Activated naive CD4-positive, alpha-beta T cell treated with anti-CD3 and anti-CD28 coated beads, Interleukin-2, amount 10 ng/mL, durations not matched to agents 5 hours and 36 hours (primary cell): ENCODE measurements around the gene WNK4. TPM values are rescaled to one million over a fixed set of nuclear protein-coding genes. Genes with fewer than 3 reads are reported as not detected.

Experiments
- microRNA-seq: library from miRNA; unstranded; fragments of <30 nt; microRNA quantifications from one replicate; pipeline ENCODE4 v1.2.0, GENCODE V29; 2022; ENCODE audit warnings: borderline microRNAs expressed, borderline replicate concordance
- total RNA-seq, 2 experiments: library from RNA; stranded (reverse); gene quantifications; one replicate each; pipeline ENCODE4 v1.2.3, GENCODE V29; 2021

The WNK4 gene
- under 1 TPM; 0.08 to 0.26 TPM for total RNA-seq

DNA sequence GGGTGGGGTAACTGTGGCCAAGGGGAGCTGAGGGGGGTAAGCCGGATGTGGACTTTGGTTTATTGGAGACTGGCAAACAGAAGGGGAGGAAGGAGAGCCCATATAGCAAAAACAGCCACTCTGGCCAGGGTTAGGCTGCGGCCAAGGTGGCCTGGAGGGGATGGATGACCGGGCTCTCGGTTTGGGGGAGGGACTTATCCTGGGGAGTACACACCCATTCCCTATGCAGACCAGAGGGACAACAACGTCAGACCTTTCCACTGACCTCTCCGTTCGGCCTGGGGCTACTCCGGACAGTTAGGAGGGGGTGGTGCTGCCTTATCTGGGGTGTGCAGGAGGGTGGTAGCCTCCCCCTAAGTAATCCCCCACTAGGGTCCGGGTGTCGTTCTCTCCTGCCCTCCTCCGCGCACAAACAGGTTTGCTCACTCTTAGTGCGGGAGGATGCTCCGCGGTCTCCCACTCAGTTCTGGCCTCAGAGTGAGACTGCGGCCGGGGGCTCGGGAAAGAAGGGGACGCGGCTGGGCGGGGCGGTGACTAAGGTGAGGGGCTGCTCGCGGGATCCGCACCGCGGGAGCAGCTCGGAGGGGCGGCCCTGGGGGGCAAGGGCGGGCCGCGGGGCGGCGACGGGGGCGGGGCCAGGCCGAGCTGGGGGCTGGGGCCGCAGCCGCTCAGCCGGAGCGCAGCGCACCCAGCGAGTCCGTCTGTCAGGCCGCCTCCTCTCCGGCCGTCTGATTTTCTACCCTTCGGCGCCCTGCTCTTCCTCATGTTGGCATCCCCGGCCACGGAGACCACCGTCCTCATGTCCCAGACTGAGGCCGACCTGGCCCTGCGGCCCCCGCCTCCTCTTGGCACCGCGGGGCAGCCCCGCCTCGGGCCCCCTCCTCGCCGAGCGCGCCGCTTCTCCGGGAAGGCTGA, at the start of gene WNK4:
TSS of gene WNK4 (plus strand) at position 675 of the 915 bp plus-strand sequence. CDS start at position 764, 89 bp downstream.

GRCh38 chr17:42744806-42745617, 35.4 kb upstream of the WNK4 start, which contains the start of gene EZH1:
TSS of gene EZH1 (minus strand) at chr17:42745040. CDS start at chr17:42728941, 16,099 bp downstream.

GRCh38 chr17:42760652-42761581, 19.5 kb upstream of the WNK4 start, which contains the start of gene RAMP2:
TSS of gene RAMP2 (plus strand) at chr17:42761227. CDS start at chr17:42761262, 35 bp downstream.

GRCh38 chr17:42773290-42774035, 6.9 kb upstream of the WNK4 start, which contains the start of gene VPS25:
TSS of gene VPS25 (plus strand) at chr17:42773449. CDS start at chr17:42773476, 27 bp downstream.

GRCh38 chr17:42798383-42799380, 18.3 kb downstream of the WNK4 start, which contains the start of the genes CNTD1 and COA3:
TSS of gene CNTD1 (plus strand) at chr17:42798861. CDS start at chr17:42799068, 207 bp downstream.
TSS of gene COA3 (minus strand) at chr17:42798704. CDS start at chr17:42798681, 23 bp downstream.

GRCh38 chr17:42832934-42833766, 52.7 kb downstream of the WNK4 start, which contains the start of gene PSME3:
TSS of gene PSME3 (plus strand) at chr17:42833397. CDS start at chr17:42833632, 235 bp downstream.

GRCh38 chr17:42844271-42844670, 63.9 kb downstream of the WNK4 start, which contains the start of gene AOC2:
TSS of gene AOC2 (plus strand) at chr17:42844580. CDS start at chr17:42844627, 47 bp downstream.

Small RNA genes within 50 kb of the gene (microRNA-seq; reads per million reads assigned to microRNA genes)
- gene MIR6781, result 0.63 reads per million

Other genes starting within 250 kb of the WNK4 start
- gene NAGLU, start 244.4 kb upstream of the WNK4 start, total RNA-seq, result 10 to 100 TPM; 20.3 to 23.5 TPM
- gene HSD17B1, start 227.7 kb upstream of the WNK4 start, total RNA-seq, result under 1 TPM; 0.51 to 0.73 TPM
- 10 to 100 TPM; 69.8 to 70.7 TPM for gene COASY, start 218.5 kb upstream of the WNK4 start, total RNA-seq
- 10 to 100 TPM; 54.4 to 61.3 TPM for gene MLX, start 213.5 kb upstream of the WNK4 start, total RNA-seq
- 10 to 100 TPM; 13.6 to 14.1 TPM for gene PSMC3IP, start 202.9 kb upstream of the WNK4 start, total RNA-seq
- gene RETREG3, start 171.2 kb upstream of the WNK4 start, total RNA-seq, result 10 to 100 TPM; 73.0 to 73.6 TPM
- gene TUBG1, start 170.9 kb upstream of the WNK4 start, total RNA-seq, result 10 to 100 TPM; 37.6 to 39.0 TPM
- 1 to 10 TPM; 8.5 to 8.8 TPM for gene TUBG2, start 121.3 kb upstream of the WNK4 start, total RNA-seq
- 1 to 10 TPM; 1.6 TPM for gene PLEKHH3, start 103.6 kb upstream of the WNK4 start, total RNA-seq
- under 1 TPM; 0.35 to 0.39 TPM for gene CCR10, start 98.8 kb upstream of the WNK4 start, total RNA-seq
- 1 to 10 TPM; 1.5 TPM for gene CNTNAP1, start 98.1 kb upstream of the WNK4 start, total RNA-seq
- gene EZH1, start 35.6 kb upstream of the WNK4 start, total RNA-seq, result 10 to 100 TPM; 56.2 to 66.4 TPM
- not detected for gene RAMP2, start 19.4 kb upstream of the WNK4 start, total RNA-seq
- gene VPS25, start 7.2 kb upstream of the WNK4 start, total RNA-seq, result 10 to 100 TPM; 43.7 to 48.8 TPM
- 10 to 100 TPM; 37.4 to 40.4 TPM for gene COA3, start 18.1 kb downstream of the WNK4 start, total RNA-seq
- gene CNTD1, start 18.3 kb downstream of the WNK4 start, total RNA-seq, result under 1 TPM in 1 of 2 experiments, not detected in 1; 0.20 TPM
- gene BECN1, start 43.7 kb downstream of the WNK4 start, total RNA-seq, result 10 to 100 TPM; 83.5 to 93.9 TPM
- gene PSME3, start 52.8 kb downstream of the WNK4 start, total RNA-seq, result 10 to 100 TPM; 94.2 to 94.6 TPM
- gene AOC2, start 64.0 kb downstream of the WNK4 start, total RNA-seq, result 1 to 10 TPM; 1.1 to 1.2 TPM
- under 1 TPM; 0.12 to 0.45 TPM for gene AOC3, start 70.6 kb downstream of the WNK4 start, total RNA-seq
- gene G6PC1, start 120.2 kb downstream of the WNK4 start, total RNA-seq, result not detected
- gene AARSD1, start 183.8 kb downstream of the WNK4 start, total RNA-seq, result 10 to 100 TPM; 32.5 to 37.3 TPM
- under 1 TPM; 0.26 to 0.38 TPM for gene PTGES3L, start 199.5 kb downstream of the WNK4 start, total RNA-seq
- 10 to 100 TPM; 15.6 to 15.7 TPM for gene RUNDC1, start 200.0 kb downstream of the WNK4 start, total RNA-seq
- gene RPL27, start 217.8 kb downstream of the WNK4 start, total RNA-seq, result 1,000 to 10,000 TPM; 1,393 to 1,409 TPM
- 10 to 100 TPM; 61.5 to 67.3 TPM for gene IFI35, start 226.2 kb downstream of the WNK4 start, total RNA-seq
- gene VAT1, start 241.8 kb downstream of the WNK4 start, total RNA-seq, result 10 to 100 TPM; 18.0 to 19.8 TPM
- gene RND2, start 244.6 kb downstream of the WNK4 start, total RNA-seq, result not detected